H1 (cell line): ENCODE measurements around the gene TBC1D22A. TPM values are rescaled to one million over a fixed set of nuclear protein-coding genes. Genes with fewer than 3 reads are reported as not detected.

ENCODE experiments used
- CTCF ChIA-PET: fragments of 300-600 bp; sonication (Branson Sonifier 250); formaldehyde crosslinking; loops from one replicate; lab custom pipeline; 2021; ENCODE audit not compliant: partially characterized antibody; lab: Charles Lee
- POLR2A ChIA-PET: fragments of 300-600 bp; sonication (Branson Sonifier 250); formaldehyde crosslinking; loops from one replicate; lab custom pipeline; 2021; ENCODE audit warnings: inconsistent platforms; ENCODE audit not compliant: partially characterized antibody; lab: Charles Lee
- DNase-seq, 2 experiments: peaks; one replicate each; pipeline versions ENCODE4 v3.0.0 to v3.0.0-alpha.2; 2010 to 2022; ENCODE audit warnings: low spot score in 2 of 2, low read depth in 1 of 2, mixed read lengths in 1 of 2
- FAIRE-seq: peaks from 2 replicates; lab custom pipeline; 2011; peaks lifted over from hg19 to GRCh38; lab: Jason Lieb, UNC
- H2AFZ ChIP-seq: 2 replicates; pipeline ENCODE4 v1.8.1; 2012; ENCODE audit warnings: low read length, inconsistent platforms
- H2AK5ac ChIP-seq: 2 replicates; pipeline ENCODE4 v1.6.1; 2013; ENCODE audit warnings: low read depth, low read length
- H2BK120ac ChIP-seq: replicated peaks from 2 replicates; pipeline ENCODE3; 2013; ENCODE audit warnings: low read depth, low read length, inconsistent platforms
- H2BK12ac ChIP-seq: 2 replicates; pipeline ENCODE4 v1.6.1; 2013; ENCODE audit warnings: low read depth, low read length
- H2BK15ac ChIP-seq: 2 replicates; pipeline ENCODE4 v1.6.1; 2013; ENCODE audit warnings: low read length
- H2BK20ac ChIP-seq: 2 replicates; pipeline ENCODE4 v1.6.1; 2013; ENCODE audit warnings: low read length
- H2BK5ac ChIP-seq: 2 replicates; pipeline ENCODE4 v1.6.1; 2013; ENCODE audit warnings: low read depth, low read length
- H3K14ac ChIP-seq: 2 replicates; pipeline ENCODE4 v1.6.1; 2013; ENCODE audit warnings: inconsistent platforms; ENCODE audit not compliant: insufficient read length
- H3K18ac ChIP-seq: 2 replicates; pipeline ENCODE4 v1.6.1; 2013; ENCODE audit warnings: low read length; ENCODE audit errors: extremely low read depth
- H3K23ac ChIP-seq: 2 replicates; pipeline ENCODE4 v1.6.1; 2013; ENCODE audit warnings: inconsistent platforms; ENCODE audit not compliant: insufficient read length
- H3K23me2 ChIP-seq: 2 replicates; pipeline ENCODE4 v1.6.1; 2013; ENCODE audit warnings: low read depth, low read length
- H3K27ac ChIP-seq: 2 replicates; pipeline ENCODE4 v1.6.1; 2011; ENCODE audit warnings: low read depth, low read length, inconsistent platforms
- H3K27me3 ChIP-seq, 4 experiments: replicated peaks in 1 of 4; 1 replicate in 1 of 4; 2 replicates in 3 of 4; pipeline versions ENCODE4 v1.6.1 to v1.8.1; 2011 to 2013; ENCODE audit warnings: low read length in 3 of 4, mild to moderate bottlenecking in 3 of 4, inconsistent platforms in 2 of 4, mixed read lengths in 2 of 4, moderate library complexity in 1 of 4; ENCODE audit not compliant: control insufficient read depth in 3 of 4, insufficient read depth in 3 of 4; ENCODE audit errors: extremely low read depth in 1 of 4
- H3K36me3 ChIP-seq, 4 experiments: 2 replicates each; pipeline versions ENCODE4 v1.6.1 to v1.8.1; 2011 to 2013; ENCODE audit warnings: mild to moderate bottlenecking in 4 of 4, low read length in 3 of 4, moderate library complexity in 2 of 4, control low read depth in 1 of 4, inconsistent platforms in 1 of 4; ENCODE audit not compliant: insufficient read depth in 4 of 4, control insufficient read depth in 2 of 4
- H3K4ac ChIP-seq: replicated peaks from 2 replicates; pipeline ENCODE3; 2013; ENCODE audit warnings: low read length, low read depth, mixed read lengths, inconsistent platforms; ENCODE audit not compliant: insufficient read length
- H3K4me1 ChIP-seq, 4 experiments: replicated peaks in 1 of 4; 1 replicate in 1 of 4; 2 replicates in 3 of 4; pipeline versions ENCODE4 v1.6.1 to v1.8.1; 2011 to 2013; ENCODE audit warnings: low read length in 3 of 4, inconsistent platforms in 2 of 4, mixed read lengths in 1 of 4; ENCODE audit not compliant: insufficient read depth in 4 of 4, control insufficient read depth in 3 of 4
- H3K4me2 ChIP-seq, 2 experiments: 2 replicates each; pipeline versions ENCODE4 v1.6.1 to v1.8.1; 2011 to 2013; ENCODE audit warnings: low read depth in 2 of 2, low read length in 2 of 2, control low read depth in 1 of 2, inconsistent platforms in 1 of 2, mild to moderate bottlenecking in 1 of 2; ENCODE audit not compliant: insufficient read depth in 1 of 2
- H3K4me3 ChIP-seq, 4 experiments: fragments of 200-600, 300-600 bp in 1 of 4; sonication (generic), shearing (Covaris generic), sonication (Bioruptor Twin) in 1 of 4; 2 replicates each; pipeline versions ENCODE4 v1.5.1 to v1.8.1; 2011 to 2016; ENCODE audit warnings: low read length in 4 of 4, low read depth in 3 of 4, control low read depth in 2 of 4, inconsistent platforms in 2 of 4, mild to moderate bottlenecking in 2 of 4, mixed read lengths in 1 of 4, moderate library complexity in 1 of 4; ENCODE audit not compliant: insufficient read depth in 2 of 4; ENCODE audit errors: extremely low read depth in 1 of 4
- H3K56ac ChIP-seq: replicated peaks from 2 replicates; pipeline ENCODE3; 2013; ENCODE audit warnings: low read depth, mild to moderate bottlenecking, mixed read lengths, low read length, inconsistent platforms; ENCODE audit not compliant: insufficient read length
- H3K79me1 ChIP-seq: 2 replicates; pipeline ENCODE4 v1.6.1; 2013; ENCODE audit warnings: low read depth, low read length, control low read depth
- H3K79me2 ChIP-seq, 2 experiments: 2 replicates each; pipeline versions ENCODE4 v1.6.1 to v1.8.1; 2012 to 2013; ENCODE audit warnings: low read length in 2 of 2, mild to moderate bottlenecking in 2 of 2, inconsistent platforms in 1 of 2; ENCODE audit not compliant: insufficient read depth in 2 of 2, control insufficient read depth in 1 of 2
- H3K9ac ChIP-seq, 4 experiments: replicated peaks in 1 of 4; 1 replicate in 1 of 4; 2 replicates in 3 of 4; pipeline versions ENCODE4 v1.6.1 to v1.8.1; 2011 to 2013; ENCODE audit warnings: low read depth in 3 of 4, low read length in 3 of 4, control low read depth in 2 of 4, mild to moderate bottlenecking in 2 of 4, moderate library complexity in 2 of 4, inconsistent platforms in 1 of 4; ENCODE audit errors: extremely low read depth in 1 of 4
- H3K9me3 ChIP-seq, 2 experiments: 2 replicates each; pipeline versions ENCODE4 v1.6.1 to v1.8.1; 2012 to 2013; ENCODE audit warnings: mild to moderate bottlenecking in 2 of 2, moderate library complexity in 2 of 2, control low read depth in 1 of 2, inconsistent platforms in 1 of 2, low read depth in 1 of 2, low read length in 1 of 2, mixed read lengths in 1 of 2; ENCODE audit not compliant: insufficient read depth in 2 of 2
- H4K20me1 ChIP-seq, 2 experiments: replicated peaks in 1 of 2; 2 replicates each; pipeline versions ENCODE3 to v1.8.1; 2011 to 2013; ENCODE audit warnings: inconsistent platforms in 2 of 2, low read length in 2 of 2, mild to moderate bottlenecking in 1 of 2; ENCODE audit not compliant: insufficient read depth in 2 of 2, control insufficient read depth in 1 of 2
- H4K5ac ChIP-seq: 2 replicates; pipeline ENCODE4 v1.6.1; 2013; ENCODE audit warnings: low read length, low read depth, mixed read lengths, inconsistent platforms; ENCODE audit not compliant: insufficient read length
- H4K8ac ChIP-seq: 2 replicates; pipeline ENCODE4 v1.8.0; 2013; ENCODE audit warnings: mild to moderate bottlenecking, moderate library complexity, low read length, inconsistent platforms; ENCODE audit not compliant: insufficient read depth; ENCODE audit errors: extremely low read depth
- H4K91ac ChIP-seq: replicated peaks from 2 replicates; pipeline ENCODE3; 2013; ENCODE audit warnings: low read length, mixed read lengths, inconsistent platforms; ENCODE audit not compliant: insufficient read length
- FOSL1 ChIP-seq: IDR thresholded peaks from 2 replicates; pipeline ENCODE4 v1.6.1; 2011; ENCODE audit warnings: mild to moderate bottlenecking, low read depth, low read length, moderate library complexity; ENCODE audit not compliant: insufficient read depth
- GABPA ChIP-seq: IDR thresholded peaks from 2 replicates; pipeline ENCODE4 v1.6.1; 2011; ENCODE audit warnings: mild to moderate bottlenecking, low read length, moderate library complexity, borderline replicate concordance; ENCODE audit not compliant: insufficient read depth
- KDM1A ChIP-seq: fragments of 200-600, 300-600 bp; sonication (generic); IDR thresholded peaks from 2 replicates; pipeline ENCODE4 v1.7.1; 2016; ENCODE audit warnings: mild to moderate bottlenecking, low read length, borderline replicate concordance
- KDM4A ChIP-seq: IDR thresholded peaks from one replicate; pipeline ENCODE4 v1.7.1; 2012; ENCODE audit warnings: low read depth, mild to moderate bottlenecking, moderate library complexity, low read length, inconsistent platforms; ENCODE audit not compliant: severe bottlenecking
- PHF8 ChIP-seq: fragments of 200-600 bp; sonication (generic); conservative IDR thresholded peaks from 2 replicates; pipeline ENCODE4 v1.7.1; 2012; ENCODE audit warnings: low read depth, mild to moderate bottlenecking, inconsistent platforms, low read length, moderate library complexity
- POLR2A ChIP-seq, 2 experiments: IDR thresholded peaks; 1 replicate in 1 of 2; 2 replicates in 1 of 2; pipeline ENCODE4 v1.6.1; 2011; ENCODE audit warnings: low read depth in 2 of 2, low read length in 2 of 2, mild to moderate bottlenecking in 2 of 2; ENCODE audit errors: control extremely low read depth in 1 of 2
- RAD21 ChIP-seq, 2 experiments: IDR thresholded peaks in 1 of 2; conservative IDR thresholded peaks in 1 of 2; 2 replicates each; pipeline ENCODE4 v1.6.1; 2011; ENCODE audit warnings: low read depth in 2 of 2, low read length in 2 of 2, improper control_type of control experiment in 1 of 2, inconsistent platforms in 1 of 2, mild to moderate bottlenecking in 1 of 2, moderate library complexity in 1 of 2
- SP4 ChIP-seq: IDR thresholded peaks from 2 replicates; pipeline ENCODE4 v1.6.1; 2012; ENCODE audit warnings: low read length, inconsistent platforms
- TEAD4 ChIP-seq: IDR thresholded peaks from 2 replicates; pipeline ENCODE4 v1.6.1; 2012; ENCODE audit warnings: low read depth, low read length, inconsistent platforms, mixed read lengths
- ZNF274 ChIP-seq: IDR thresholded peaks from 2 replicates; pipeline ENCODE4 v1.7.0; 2012; ENCODE audit warnings: low read length, borderline replicate concordance; ENCODE audit errors: extremely low read depth
- WGBS, 2 experiments: shearing (Covaris generic) in 1 of 2; methylation state at CpG; one replicate each; pipeline versions ENCODE4 v1.1.6 to v1.1.7; 2013 to 2015; ENCODE audit warnings: low lambda C conversion rate in 2 of 2, mixed read lengths in 2 of 2, inconsistent platforms in 1 of 2, low coverage in 1 of 2, missing lambda C conversion rate in 1 of 2; ENCODE audit not compliant: insufficient replicate concordance in 2 of 2, insufficient coverage in 1 of 2, insufficient read length in 1 of 2; ENCODE audit errors: extremely low coverage in 1 of 2, missing lambda C conversion rate in 1 of 2; 5-methylcytosine and 5-hydroxymethylcytosine counted together
- polyA plus RNA-seq, 7 experiments: library from polyadenylated mRNA; depleted of rRNA in 3 of 7; stranded (reverse) in 5 of 7; unstranded in 2 of 7; fragments of >200 nt in 5 of 7; fragments of 200-250 nt in 2 of 7; gene quantifications; 1 replicate in 5 of 7; 2 replicates in 1 of 7; 4 replicates in 1 of 7; pipeline versions ENCODE4 v1.2.1 to v1.2.3, GENCODE V29; 2011 to 2013; ENCODE audit warnings: missing spikeins in 2 of 7, mixed read lengths in 2 of 7
- total RNA-seq: library from RNA; stranded (reverse); fragmentation: NEBNext Ultra II Directional; extraction: Animal tissue kit (Norgen Biotek cat#: 25700); gene quantifications from 2 replicates; pipeline ENCODE4 v1.2.1, GENCODE V29; 2021
- TF ChIP-seq, protein P1 (sequence below), 3 experiments: IDR thresholded peaks; 1 replicate in 2 of 3; 2 replicates in 1 of 3; pipeline versions ENCODE4 v1.5.1 to v1.6.1; 2011; ENCODE audit warnings: low read length in 3 of 3, mild to moderate bottlenecking in 3 of 3, inconsistent platforms in 2 of 3, low read depth in 1 of 3, moderate library complexity in 1 of 3; ENCODE audit not compliant: insufficient read depth in 1 of 3; ENCODE audit errors: control extremely low read depth in 1 of 3

Gene TBC1D22A
- total and polyA plus RNA-seq, 2 of the 8 experiments (the other 6 are each of a cell fraction or from before 2014, with no cell fraction given) = 11.9 to 18.4 TPM

DNA sequence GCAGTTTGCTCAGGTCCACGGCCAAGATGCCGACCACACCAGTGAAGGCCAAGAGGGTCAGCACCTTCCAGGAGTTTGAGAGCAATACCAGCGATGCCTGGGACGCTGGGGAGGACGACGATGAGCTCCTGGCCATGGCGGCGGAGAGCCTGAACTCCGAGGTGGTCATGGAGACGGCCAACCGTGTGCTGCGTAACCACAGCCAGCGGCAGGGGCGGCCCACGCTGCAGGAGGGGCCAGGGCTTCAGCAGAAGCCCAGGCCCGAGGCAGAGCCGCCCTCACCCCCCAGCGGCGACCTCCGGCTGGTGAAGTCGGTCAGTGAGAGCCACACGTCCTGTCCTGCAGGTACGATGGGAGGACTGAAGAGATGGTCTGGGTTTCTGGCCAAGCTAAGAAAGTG, 31.0 kb downstream of the TBC1D22A start:
- H3K4me2 ChIP-seq = no peak overlapping the region
- CTCF ChIA-PET = interaction anchor here (1.1 to 3.1 kb wide), 4 partner anchors 9 to 30 kb away, joined by 3 to 21 read pairs (median 4); no protein-coding TSS in a partner anchor
- H3K4ac ChIP-seq = no peak overlapping the region
- POLR2A ChIA-PET = interaction anchor here (1.2 to 1.8 kb wide), 2 partner anchors 20 to 31 kb away, joined by 4 to 5 read pairs; partner anchors contain the start of gene TBC1D22A
- DNase-seq = no peak
- H3K23me2 ChIP-seq = no peaks in the 10 kb centered on the region
- H3K18ac ChIP-seq = no peak overlapping the region
- no peaks in the 10 kb centered on the region for H3K79me2 ChIP-seq
- H2AK5ac ChIP-seq = no peak overlapping the region
- H3K14ac ChIP-seq = no peak overlapping the region
- no peaks in the 10 kb centered on the region for H3K27me3 ChIP-seq
- no peak overlapping the region for H2BK5ac ChIP-seq
- no peak overlapping the region for H3K27ac ChIP-seq
- no peak overlapping the region for H3K56ac ChIP-seq
- no peak overlapping the region for H2AFZ ChIP-seq
- WGBS, 2 experiments = 96% methylated on average over 20 of the region's 23 CpGs; no CpG with 5 or more reads in 1 of the 2 experiments
- H4K8ac ChIP-seq = no peak overlapping the region
- no peak overlapping the region for H3K4me3 ChIP-seq
- H4K5ac ChIP-seq = no peak overlapping the region
- peaks cover 0 to 5% (median 2%) of the 10 kb centered on the region in 4 experiments; a peak in 3 of 8 replicates for H3K36me3 ChIP-seq
- no peak overlapping the region for H2BK20ac ChIP-seq
- H3K4me1 ChIP-seq = no peaks in the 10 kb centered on the region
- peaks cover 2% of the 10 kb centered on the region; the same call in 1 of the 2 replicates for H3K79me1 ChIP-seq
- H4K20me1 ChIP-seq = peaks cover 0 to 6% of the 10 kb centered on the region in 2 experiments
- H2BK12ac ChIP-seq = no peak overlapping the region
- H2BK15ac ChIP-seq = no peak overlapping the region
- no peak for FAIRE-seq
- no peak overlapping the region for H3K9ac ChIP-seq
- no peaks in the 10 kb centered on the region for H3K9me3 ChIP-seq
- no peak overlapping the region for H3K23ac ChIP-seq
- H2BK120ac ChIP-seq = no peak overlapping the region
- H4K91ac ChIP-seq = no peak overlapping the region
- TF ChIP-seq PHF8 (no peak), FOSL1 (no peak), KDM1A (no peak), TEAD4 (no peak), ZNF274 (no peak), POLR2A (IDR thresholded peaks at IDR 0.05; ENCODE audit: control extremely low read depth in 1 of 2, low read depth in 2 of 2, low read length in 2 of 2) (no peak), RAD21 (IDR thresholded peaks at IDR 0.05 in 1 of 2, conservative IDR thresholded peaks at IDR 0.05 in 1 of 2; ENCODE audit: low read depth in 2 of 2, low read length in 2 of 2) (no peak), KDM4A (no peak), SP4 (no peak), GABPA (no peak)
- TF ChIP-seq, protein P1, sequence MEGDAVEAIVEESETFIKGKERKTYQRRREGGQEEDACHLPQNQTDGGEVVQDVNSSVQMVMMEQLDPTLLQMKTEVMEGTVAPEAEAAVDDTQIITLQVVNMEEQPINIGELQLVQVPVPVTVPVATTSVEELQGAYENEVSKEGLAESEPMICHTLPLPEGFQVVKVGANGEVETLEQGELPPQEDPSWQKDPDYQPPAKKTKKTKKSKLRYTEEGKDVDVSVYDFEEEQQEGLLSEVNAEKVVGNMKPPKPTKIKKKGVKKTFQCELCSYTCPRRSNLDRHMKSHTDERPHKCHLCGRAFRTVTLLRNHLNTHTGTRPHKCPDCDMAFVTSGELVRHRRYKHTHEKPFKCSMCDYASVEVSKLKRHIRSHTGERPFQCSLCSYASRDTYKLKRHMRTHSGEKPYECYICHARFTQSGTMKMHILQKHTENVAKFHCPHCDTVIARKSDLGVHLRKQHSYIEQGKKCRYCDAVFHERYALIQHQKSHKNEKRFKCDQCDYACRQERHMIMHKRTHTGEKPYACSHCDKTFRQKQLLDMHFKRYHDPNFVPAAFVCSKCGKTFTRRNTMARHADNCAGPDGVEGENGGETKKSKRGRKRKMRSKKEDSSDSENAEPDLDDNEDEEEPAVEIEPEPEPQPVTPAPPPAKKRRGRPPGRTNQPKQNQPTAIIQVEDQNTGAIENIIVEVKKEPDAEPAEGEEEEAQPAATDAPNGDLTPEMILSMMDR (IDR thresholded peaks at IDR 0.05; ENCODE audit: control extremely low read depth in 1 of 3, insufficient read depth in 1 of 3, low read depth in 1 of 3, low read length in 3 of 3) = no peak
